Stomach (tissue), 4 donors: Measurements from ENCODE around the gene ANO1.

Experiments
- EP300 ChIP-seq: sonication (generic); formaldehyde crosslinking; IDR thresholded peaks from one replicate; pipeline ENCODE4 v1.6.1; 2017; ENCODE audit warnings: antibody characterized with exemption
- POLR2A ChIP-seq, 4 donors: fragments of 450-650 bp; IDR thresholded peaks; one replicate each; pipeline ENCODE4 v1.6.1; 2016; ENCODE audit warnings: antibody characterized with exemption in 4 of 4, control low read depth in 2 of 4, mild to moderate bottlenecking in 1 of 4, moderate library complexity in 1 of 4
- POLR2AphosphoS5 ChIP-seq, 3 donors: sonication (generic); formaldehyde crosslinking; IDR thresholded peaks; one replicate each; pipeline ENCODE4 v1.6.1; 2016; ENCODE audit warnings: antibody characterized with exemption in 3 of 3
- TF ChIP-seq, protein P1 (sequence below), 7 experiments: fragments of 450-650 bp in 4 of 7; fragments of 200-600 bp in 3 of 7; sonication (generic) in 3 of 7; IDR thresholded peaks; one replicate each; pipeline ENCODE4 v1.5.1; 2016 to 2019; ENCODE audit warnings: antibody characterized with exemption in 7 of 7, control low read depth in 2 of 7, mild to moderate bottlenecking in 1 of 7

DNA sequence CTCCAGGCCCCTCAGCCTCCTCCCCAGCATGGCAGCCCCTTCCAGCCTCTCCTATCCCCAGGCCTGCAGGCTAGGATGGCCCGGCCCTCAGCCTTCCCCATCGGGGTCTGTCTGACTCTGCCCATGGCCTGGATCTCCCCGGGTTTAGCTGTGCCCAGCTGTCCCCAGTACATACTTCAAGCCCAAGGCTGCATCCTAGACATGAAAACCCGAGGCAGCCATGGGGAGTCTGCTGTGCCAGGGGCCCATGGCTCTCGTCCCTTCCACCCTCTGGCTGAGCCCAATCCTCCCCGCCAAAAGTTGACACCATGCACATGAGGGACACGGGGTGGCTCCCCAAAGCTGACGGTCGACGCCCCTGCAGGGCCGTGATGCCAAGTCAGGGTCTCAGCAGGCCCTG, 102.8 kb downstream of the ANO1 start:
- TF ChIP-seq, protein P1, sequence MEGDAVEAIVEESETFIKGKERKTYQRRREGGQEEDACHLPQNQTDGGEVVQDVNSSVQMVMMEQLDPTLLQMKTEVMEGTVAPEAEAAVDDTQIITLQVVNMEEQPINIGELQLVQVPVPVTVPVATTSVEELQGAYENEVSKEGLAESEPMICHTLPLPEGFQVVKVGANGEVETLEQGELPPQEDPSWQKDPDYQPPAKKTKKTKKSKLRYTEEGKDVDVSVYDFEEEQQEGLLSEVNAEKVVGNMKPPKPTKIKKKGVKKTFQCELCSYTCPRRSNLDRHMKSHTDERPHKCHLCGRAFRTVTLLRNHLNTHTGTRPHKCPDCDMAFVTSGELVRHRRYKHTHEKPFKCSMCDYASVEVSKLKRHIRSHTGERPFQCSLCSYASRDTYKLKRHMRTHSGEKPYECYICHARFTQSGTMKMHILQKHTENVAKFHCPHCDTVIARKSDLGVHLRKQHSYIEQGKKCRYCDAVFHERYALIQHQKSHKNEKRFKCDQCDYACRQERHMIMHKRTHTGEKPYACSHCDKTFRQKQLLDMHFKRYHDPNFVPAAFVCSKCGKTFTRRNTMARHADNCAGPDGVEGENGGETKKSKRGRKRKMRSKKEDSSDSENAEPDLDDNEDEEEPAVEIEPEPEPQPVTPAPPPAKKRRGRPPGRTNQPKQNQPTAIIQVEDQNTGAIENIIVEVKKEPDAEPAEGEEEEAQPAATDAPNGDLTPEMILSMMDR (IDR thresholded peaks at IDR 0.05), result no peak
- no peak for TF ChIP-seq POLR2A (IDR thresholded peaks at IDR 0.05)
- no peak for TF ChIP-seq EP300
- TF ChIP-seq POLR2AphosphoS5 (IDR thresholded peaks at IDR 0.05), result no peak
